Panc1 (cell line): Measurements from ENCODE around the gene PRKAB2. TPM values are rescaled to one million over a fixed set of nuclear protein-coding genes. Genes with fewer than 3 reads are reported as not detected.

Experiments
- ATAC-seq: fragments of 200-7000 bp; cut with Tn5 transposase; 2 replicates; pipeline ENCODE4 v1.9.1; 2020; ENCODE audit warnings: mild to moderate bottlenecking, moderate library complexity
- BruUV-seq: library from RNA; stranded (reverse); fragments of 400-500 nt; replicated peaks from 2 replicates; lab custom pipeline; 2021; lab: Mats Ljungman, UMichigan
- CTCF ChIA-PET: fragments of 300-600 bp; sonication (Branson Sonifier 250); formaldehyde crosslinking; loops from one replicate; lab custom pipeline; 2022; ENCODE audit warnings: antibody characterized with exemption; lab: Charles Lee
- POLR2A ChIA-PET: fragments of 300-600 bp; sonication (Branson Sonifier 250); formaldehyde crosslinking; loops from one replicate; lab custom pipeline; 2022; ENCODE audit warnings: antibody characterized with exemption; lab: Charles Lee
- DNase-seq: peaks from one replicate; pipeline ENCODE4 v3.0.0-alpha.2; 2010; ENCODE audit warnings: low read depth, low spot score
- H3K27ac ChIP-seq: 2 replicates; pipeline ENCODE4 v1.5.1; 2011; ENCODE audit warnings: mild to moderate bottlenecking, low read length, inconsistent platforms
- H3K27me3 ChIP-seq: fragments of 200-500 bp; sonication (Bioruptor generic); 2 replicates; pipeline ENCODE4 v1.6.0; 2014; ENCODE audit warnings: low read length, inconsistent platforms; ENCODE audit not compliant: control insufficient read depth, insufficient read depth
- H3K36me3 ChIP-seq: fragments of 200-500 bp; sonication (Bioruptor generic); 2 replicates; pipeline ENCODE4 v1.5.1; 2014; ENCODE audit warnings: inconsistent platforms, mild to moderate bottlenecking, low read length, moderate library complexity; ENCODE audit not compliant: control insufficient read depth, insufficient read depth
- H3K4me1 ChIP-seq: 2 replicates; pipeline ENCODE4 v1.5.1; 2011; ENCODE audit warnings: inconsistent platforms, mild to moderate bottlenecking, low read length, moderate library complexity; ENCODE audit not compliant: control insufficient read depth, insufficient read depth
- H3K4me3 ChIP-seq, 2 experiments: 2 replicates each; pipeline ENCODE4 v1.5.1; 2011 to 2012; ENCODE audit warnings: low read depth in 2 of 2, low read length in 2 of 2, mild to moderate bottlenecking in 2 of 2, inconsistent platforms in 1 of 2, moderate library complexity in 1 of 2
- H3K9me3 ChIP-seq: fragments of 200-500 bp; sonication (Bioruptor generic); 2 replicates; pipeline ENCODE4 v1.5.1; 2014; ENCODE audit warnings: low read depth, mild to moderate bottlenecking, inconsistent platforms, low read length, moderate library complexity; ENCODE audit not compliant: control insufficient read depth, insufficient read depth
- POLR2AphosphoS5 ChIP-seq: IDR thresholded peaks from 2 replicates; pipeline ENCODE4 v1.6.1; 2012; ENCODE audit warnings: mild to moderate bottlenecking, low read depth, low read length, moderate library complexity
- REST ChIP-seq, 2 experiments: IDR thresholded peaks; 2 replicates each; pipeline ENCODE4 v1.6.1; 2011 to 2012; ENCODE audit warnings: low read depth in 2 of 2, control low read depth in 1 of 2, low read length in 1 of 2, mild to moderate bottlenecking in 1 of 2, moderate library complexity in 1 of 2; ENCODE audit not compliant: insufficient read depth in 1 of 2
- SIN3A ChIP-seq: IDR thresholded peaks from 2 replicates; pipeline ENCODE4 v1.6.1; 2012; ENCODE audit warnings: low read depth, mild to moderate bottlenecking, low read length, moderate library complexity, borderline replicate concordance; ENCODE audit not compliant: insufficient read depth
- TCF7L2 ChIP-seq: IDR thresholded peaks from 2 replicates; pipeline ENCODE4 v1.6.1; 2011; ENCODE audit warnings: mild to moderate bottlenecking, low read depth, low read length, inconsistent platforms
- in situ Hi-C: cut with HindIII; loops from 2 replicates; pipeline ENCODE4 v1.10.0; 2016; ENCODE audit warnings: low sequenced_read_pairs, low pct_unique_long_range_greater_than_20kb
- intact Hi-C: fragments of 100-400 bp; cut with micrococcal nuclease; formaldehyde crosslinking; loops from one replicate; pipeline ENCODE4 v1.10.0; 2022; ENCODE audit not compliant: unreplicated experiment
- total RNA-seq: library from RNA; stranded (reverse); gene quantifications from one replicate; pipeline ENCODE4 v1.2.1, GENCODE V29; 2021; ENCODE audit not compliant: unreplicated experiment
- TF ChIP-seq, protein P1 (sequence below): fragments of 450-650 bp; IDR thresholded peaks from 2 replicates; pipeline ENCODE4 v1.5.1; 2017; ENCODE audit warnings: mild to moderate bottlenecking

Gene PRKAB2
- total RNA-seq, 1 experiment from 2014 or later = 6.6 TPM

DNA sequence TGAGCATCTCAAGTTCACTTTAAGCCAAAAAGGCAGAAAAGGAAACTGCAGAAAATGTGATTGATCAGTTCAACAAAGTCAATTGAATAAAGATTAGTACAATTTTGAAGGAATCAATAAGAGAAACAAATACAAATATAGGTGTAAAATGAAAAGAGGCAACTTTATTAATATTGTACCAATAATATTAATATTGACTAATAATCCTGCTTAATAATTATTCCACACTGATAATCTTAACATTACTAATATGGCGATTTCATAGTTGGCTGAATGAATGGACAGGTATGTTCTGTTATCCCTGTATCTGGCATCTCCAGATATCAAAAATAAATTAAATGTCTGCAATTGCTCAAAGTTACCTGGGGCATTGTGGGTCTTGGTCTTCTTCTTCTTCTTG is 61.8 kb downstream of the PRKAB2 start:
- ChIA-PET CTCF (no interaction called here), POLR2A (no interaction called here)
- DNase-seq (no peak), ATAC-seq (no peak)
- H3K4me1 ChIP-seq = no peaks in the 10 kb centered on the region
- no TSS peak for BruUV-seq
- no peaks in the 10 kb centered on the region for H3K9me3 ChIP-seq
- H3K4me3 ChIP-seq = no peak overlapping the region
- no peak for TF ChIP-seq TCF7L2
- no peak for TF ChIP-seq POLR2AphosphoS5
- TF ChIP-seq, protein P1, sequence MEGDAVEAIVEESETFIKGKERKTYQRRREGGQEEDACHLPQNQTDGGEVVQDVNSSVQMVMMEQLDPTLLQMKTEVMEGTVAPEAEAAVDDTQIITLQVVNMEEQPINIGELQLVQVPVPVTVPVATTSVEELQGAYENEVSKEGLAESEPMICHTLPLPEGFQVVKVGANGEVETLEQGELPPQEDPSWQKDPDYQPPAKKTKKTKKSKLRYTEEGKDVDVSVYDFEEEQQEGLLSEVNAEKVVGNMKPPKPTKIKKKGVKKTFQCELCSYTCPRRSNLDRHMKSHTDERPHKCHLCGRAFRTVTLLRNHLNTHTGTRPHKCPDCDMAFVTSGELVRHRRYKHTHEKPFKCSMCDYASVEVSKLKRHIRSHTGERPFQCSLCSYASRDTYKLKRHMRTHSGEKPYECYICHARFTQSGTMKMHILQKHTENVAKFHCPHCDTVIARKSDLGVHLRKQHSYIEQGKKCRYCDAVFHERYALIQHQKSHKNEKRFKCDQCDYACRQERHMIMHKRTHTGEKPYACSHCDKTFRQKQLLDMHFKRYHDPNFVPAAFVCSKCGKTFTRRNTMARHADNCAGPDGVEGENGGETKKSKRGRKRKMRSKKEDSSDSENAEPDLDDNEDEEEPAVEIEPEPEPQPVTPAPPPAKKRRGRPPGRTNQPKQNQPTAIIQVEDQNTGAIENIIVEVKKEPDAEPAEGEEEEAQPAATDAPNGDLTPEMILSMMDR = no peak
- no peak for TF ChIP-seq REST (IDR thresholded peaks at IDR 0.05; ENCODE audit: insufficient read depth in 1 of 2, low read depth in 2 of 2, low read length in 1 of 2)
- no peak for TF ChIP-seq SIN3A
- in situ Hi-C loops = no loop called here
- intact Hi-C loops = no loop called here
- H3K27me3 ChIP-seq = peaks cover 5% of the 10 kb centered on the region
- H3K36me3 ChIP-seq = no peaks in the 10 kb centered on the region
- no peak overlapping the region for H3K27ac ChIP-seq

DNA sequence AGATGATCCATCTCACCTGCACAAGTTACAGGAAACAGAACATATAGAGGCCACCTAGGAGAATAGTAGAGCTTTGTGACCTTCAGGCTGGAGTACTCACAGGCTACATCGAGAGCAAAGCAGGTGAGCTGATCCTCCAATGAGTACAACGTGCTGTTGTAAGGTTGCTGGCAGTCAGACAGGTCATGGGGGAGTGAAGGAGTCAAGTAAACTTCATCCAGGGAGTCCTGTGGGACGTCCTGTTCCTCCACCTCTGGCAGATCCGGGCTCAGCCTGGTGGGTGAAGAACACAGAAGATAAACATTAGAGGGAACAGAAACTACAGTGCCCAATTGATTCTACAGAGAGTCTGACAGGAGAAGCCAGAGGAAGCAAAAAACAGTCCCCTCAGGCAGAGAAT is 62.5 kb downstream of the PRKAB2 start:
- H3K27me3 ChIP-seq = peaks cover 5% of the 10 kb centered on the region
- H3K27ac ChIP-seq = no peak overlapping the region
- no peaks in the 10 kb centered on the region for H3K9me3 ChIP-seq
- no peak for DNase-seq
- H3K36me3 ChIP-seq = no peaks in the 10 kb centered on the region
- intact Hi-C loops = no loop called here
- CTCF ChIA-PET = no interaction called here
- no peak for ATAC-seq
- no TSS peak for BruUV-seq
- TF ChIP-seq POLR2AphosphoS5 (no peak), SIN3A (no peak), TCF7L2 (no peak), REST (IDR thresholded peaks at IDR 0.05; ENCODE audit: insufficient read depth in 1 of 2, low read depth in 2 of 2, low read length in 1 of 2) (no peak)
- TF ChIP-seq, protein P1 = no peak
- no peak overlapping the region for H3K4me3 ChIP-seq
- in situ Hi-C loops = no loop called here
- no peaks in the 10 kb centered on the region for H3K4me1 ChIP-seq
- POLR2A ChIA-PET = no interaction called here
